Mesodermal cell (in vitro differentiated cells): ENCODE results near the gene PGS1.

ENCODE experiments used
- H3K27ac ChIP-seq: 2 replicates; pipeline ENCODE4 v1.7.0; 2013; ENCODE audit warnings: mild to moderate bottlenecking, low read depth, low read length, moderate library complexity; ENCODE audit not compliant: severe bottlenecking
- H3K36me3 ChIP-seq: 2 replicates; pipeline ENCODE4 v1.7.1; 2013; ENCODE audit warnings: mild to moderate bottlenecking, low read length, moderate library complexity; ENCODE audit not compliant: control insufficient read depth, insufficient read depth
- H3K4me1 ChIP-seq: one replicate; pipeline ENCODE4 v1.7.1; 2013; ENCODE audit warnings: mild to moderate bottlenecking, low read length; ENCODE audit not compliant: insufficient read depth, control insufficient read depth, poor library complexity, severe bottlenecking
- H3K4me3 ChIP-seq: 2 replicates; pipeline ENCODE4 v1.7.0; 2013; ENCODE audit warnings: low read length, control low read depth, mild to moderate bottlenecking; ENCODE audit not compliant: insufficient read depth, poor library complexity, severe bottlenecking; ENCODE audit errors: extremely low read depth
- H3K9me3 ChIP-seq: 2 replicates; pipeline ENCODE4 v1.7.1; 2013; ENCODE audit warnings: mild to moderate bottlenecking, low read length, moderate library complexity; ENCODE audit not compliant: control insufficient read depth
- WGBS, 2 experiments: methylation state at CpG; one replicate each; pipeline ENCODE4 v1.1.5; 2013; ENCODE audit warnings: missing lambda C conversion rate in 2 of 2; ENCODE audit not compliant: insufficient coverage in 2 of 2; 5-methylcytosine and 5-hydroxymethylcytosine counted together

PGS1 gene

GRCh38 chr17:78375401-78376151 lies 2.9 kb upstream of the PGS1 start:
- no peak overlapping the region for H3K4me3 ChIP-seq
- H3K4me1 ChIP-seq, result peaks cover 57% of the 10 kb centered on the region
- H3K9me3 ChIP-seq, result no peaks in the 10 kb centered on the region
- H3K27ac ChIP-seq, result peak overlapping the region; percentile 95
- H3K36me3 ChIP-seq, result peaks cover 7% of the 10 kb centered on the region
- 91 to 94% methylated on average over 7 of the region's 9 CpGs for WGBS, 2 experiments

- no peak overlapping the region for H3K4me3 ChIP-seq
- H3K4me1 ChIP-seq, result peaks cover 59% of the 10 kb centered on the region
- H3K9me3 ChIP-seq, result no peaks in the 10 kb centered on the region
- peaks cover 13% of the 10 kb centered on the region for H3K36me3 ChIP-seq
- 88% methylated on average over 1 of the region's 5 CpGs; no CpG with 5 or more reads in 1 of the 2 experiments for WGBS, 2 experiments
- no peak overlapping the region for H3K27ac ChIP-seq
These were observed 2.3 kb upstream of the PGS1 start for GRCh38 chr17:78376161-78376560.

DNA sequence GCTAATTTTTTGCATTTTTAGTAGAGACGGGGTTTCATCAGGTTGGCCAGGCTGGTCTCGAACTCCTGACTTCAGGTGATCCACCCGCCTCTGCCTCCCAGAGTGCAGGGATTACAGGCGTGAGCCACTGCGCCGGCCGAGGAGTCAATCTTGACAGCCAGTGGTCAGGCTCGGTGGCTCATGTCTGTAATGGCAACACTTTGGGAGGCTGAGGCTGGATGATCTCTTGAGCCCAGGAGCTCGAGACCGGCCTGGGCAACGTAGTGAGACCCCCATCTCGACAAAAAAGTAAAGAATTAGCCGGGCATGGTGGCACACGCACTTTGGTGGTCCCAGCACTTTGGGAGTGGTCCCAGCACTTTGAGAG lies 608 bp upstream of the PGS1 start:
- Histone ChIP-seq H3K4me3 (peak overlapping the region; percentile 92), H3K4me1 (peaks cover 62% of the 10 kb centered on the region), H3K9me3 (no peaks in the 10 kb centered on the region), H3K36me3 (peaks cover 15% of the 10 kb centered on the region), H3K27ac (peak overlapping the region; percentile 88)
- WGBS, 2 experiments, result 90% methylated on average over 14 of the region's 14 CpGs

DNA sequence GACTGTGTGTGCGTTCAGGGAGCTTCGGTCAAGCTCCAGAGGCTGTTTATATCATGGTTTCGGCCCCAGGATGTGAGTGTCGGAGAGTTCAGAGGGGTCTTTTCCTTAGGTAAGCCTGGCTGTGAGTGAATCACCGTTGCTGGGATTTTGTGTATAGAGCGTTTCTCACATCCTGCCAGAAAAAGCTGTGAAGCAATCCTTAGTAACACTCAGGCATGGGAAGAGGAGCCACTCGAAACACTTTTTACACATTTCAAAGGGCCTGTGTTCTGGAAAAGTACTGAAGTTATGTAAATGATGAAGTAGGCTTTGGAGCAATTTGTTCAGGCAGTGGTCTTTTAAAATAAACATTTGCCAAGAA lies 662 bp downstream of the PGS1 start:
- H3K4me3 ChIP-seq, result peak overlapping the region; percentile 92
- H3K36me3 ChIP-seq, result peaks cover 15% of the 10 kb centered on the region
- H3K27ac ChIP-seq, result peak overlapping the region; percentile 88
- H3K4me1 ChIP-seq, result peaks cover 51% of the 10 kb centered on the region
- no peaks in the 10 kb centered on the region for H3K9me3 ChIP-seq
- 7 to 8% methylated on average over 4 to 5 of the region's 7 CpGs for WGBS, 2 experiments

GRCh38 chr17:78380370-78380769 lies 1.9 kb downstream of the PGS1 start:
- WGBS, 2 experiments, result 90 to 97% methylated on average over 4 to 5 of the region's 5 CpGs
- H3K27ac ChIP-seq, result no peak overlapping the region
- H3K4me1 ChIP-seq, result peaks cover 39% of the 10 kb centered on the region
- no peak overlapping the region for H3K4me3 ChIP-seq
- H3K36me3 ChIP-seq, result peaks cover 25% of the 10 kb centered on the region
- H3K9me3 ChIP-seq, result no peaks in the 10 kb centered on the region

- peaks cover 44% of the 10 kb centered on the region for H3K4me1 ChIP-seq
- no peak overlapping the region for H3K4me3 ChIP-seq
- H3K9me3 ChIP-seq, result no peaks in the 10 kb centered on the region
- WGBS, 2 experiments, result 65 to 75% methylated on average over 3 to 10 of the region's 12 CpGs
- H3K36me3 ChIP-seq, result peaks cover 29% of the 10 kb centered on the region
- H3K27ac ChIP-seq, result peak overlapping the region; percentile 37
These were observed 3.3 kb downstream of the PGS1 start for GRCh38 chr17:78381601-78382232.

GRCh38 chr17:78383725-78384471 lies 5.4 kb downstream of the PGS1 start:
- 81 to 90% methylated on average over 10 to 12 of the region's 15 CpGs for WGBS, 2 experiments
- peaks cover 46% of the 10 kb centered on the region for H3K4me1 ChIP-seq
- H3K9me3 ChIP-seq, result no peaks in the 10 kb centered on the region
- H3K4me3 ChIP-seq, result no peak overlapping the region
- H3K36me3 ChIP-seq, result peaks cover 37% of the 10 kb centered on the region
- no peak overlapping the region for H3K27ac ChIP-seq

DNA sequence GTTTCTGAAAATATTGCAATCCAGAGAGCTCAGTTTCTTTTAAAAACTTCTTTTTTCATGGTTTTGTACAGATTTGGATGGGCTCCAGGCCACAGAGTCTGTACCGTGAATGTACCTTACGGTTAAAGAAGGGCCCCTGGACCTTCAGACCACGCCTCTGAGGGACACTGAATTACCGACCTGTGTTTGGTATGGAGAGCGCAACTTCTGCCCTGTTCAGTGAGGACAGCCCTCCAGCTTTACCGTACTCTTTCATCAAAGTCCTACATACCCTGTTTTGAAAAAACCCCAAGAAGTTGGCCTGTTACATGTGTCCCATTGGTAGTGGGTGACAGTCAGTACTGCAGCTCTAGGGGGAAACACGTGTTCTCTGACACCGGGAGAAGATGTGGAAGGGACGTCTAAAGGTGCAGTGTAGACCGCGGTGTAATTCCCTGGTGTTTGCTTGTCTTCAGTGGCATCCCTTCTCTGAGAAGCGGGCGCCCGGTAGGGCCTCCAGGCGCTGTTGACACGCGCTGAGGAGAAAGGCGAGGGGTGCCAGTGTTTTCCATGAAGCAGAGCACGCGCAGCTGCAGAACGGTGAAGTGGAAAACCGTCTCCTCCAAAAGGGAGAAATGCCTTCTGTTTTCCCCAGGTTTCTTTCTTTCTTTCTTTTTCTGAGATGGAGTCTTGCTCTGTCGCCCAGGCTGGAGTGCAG lies 6.2 kb downstream of the PGS1 start:
- no peak overlapping the region for H3K27ac ChIP-seq
- no peak overlapping the region for H3K4me3 ChIP-seq
- H3K36me3 ChIP-seq, result peaks cover 40% of the 10 kb centered on the region
- 97 to 98% methylated on average over 21 to 22 of the region's 23 CpGs for WGBS, 2 experiments
- H3K9me3 ChIP-seq, result no peaks in the 10 kb centered on the region
- peaks cover 45% of the 10 kb centered on the region for H3K4me1 ChIP-seq

- WGBS, 2 experiments, result 90 to 98% methylated on average over 2 to 5 of the region's 10 CpGs
- H3K27ac ChIP-seq, result no peak overlapping the region
- no peaks in the 10 kb centered on the region for H3K9me3 ChIP-seq
- H3K4me1 ChIP-seq, result peaks cover 46% of the 10 kb centered on the region
- H3K4me3 ChIP-seq, result no peak overlapping the region
- peaks cover 33% of the 10 kb centered on the region for H3K36me3 ChIP-seq
These were observed 9.8 kb downstream of the PGS1 start for GRCh38 chr17:78387977-78388941.
